Activated T-cell treated with anti-CD3 and anti-CD28 coated beads, Interleukin-2, amount 50 U/mL, for 24 hours (primary cell): ENCODE measurements around the gene PLGRKT.
"Not testable (repeated sequence)": the region's sequence is repeated elsewhere in the genome, so short reads cannot be mapped to it uniquely, and the experiment has no call there.

Source experiments
- DNase-seq: peaks from one replicate; pipeline ENCODE4 v3.0.0-alpha.2; 2020
- H3K27ac Mint-ChIP-seq: 2 replicates; pipeline ENCODE4 v1.8.0; 2020; ENCODE audit warnings: mild to moderate bottlenecking, mixed read lengths
- H3K27me3 Mint-ChIP-seq: 2 replicates; pipeline ENCODE4 v1.8.0; 2020; ENCODE audit warnings: mixed read lengths
- H3K36me3 Mint-ChIP-seq: 2 replicates; pipeline ENCODE4 v1.8.0; 2020; ENCODE audit warnings: low read depth, mixed read lengths
- H3K4me1 Mint-ChIP-seq: 2 replicates; pipeline ENCODE4 v1.8.0; 2020; ENCODE audit warnings: low read depth, mixed read lengths
- H3K4me3 Mint-ChIP-seq: 2 replicates; pipeline ENCODE4 v1.8.0; 2020; ENCODE audit warnings: mild to moderate bottlenecking, moderate library complexity, mixed read lengths
- H3K9me3 Mint-ChIP-seq: 2 replicates; pipeline ENCODE4 v1.8.0; 2020; ENCODE audit warnings: mixed read lengths

The PLGRKT gene

GRCh38 chr9:5429873-5430564 lies 7.7 kb downstream of the PLGRKT start:
- Mint-ChIP-seq H3K36me3 (peaks cover 53% of the 10 kb centered on the region), H3K4me1 (peaks cover 15% of the 10 kb centered on the region), H3K27me3 (no peaks in the 10 kb centered on the region)

GRCh38 chr9:5428794-5429528 lies 8.8 kb downstream of the PLGRKT start:
- no peak for DNase-seq
- H3K27ac Mint-ChIP-seq: peak overlapping the region; percentile 8
- H3K4me3 Mint-ChIP-seq: no peak overlapping the region
- H3K36me3 Mint-ChIP-seq: peaks cover 47% of the 10 kb centered on the region
- H3K9me3 Mint-ChIP-seq: no peaks in the 10 kb centered on the region
- H3K27me3 Mint-ChIP-seq: no peaks in the 10 kb centered on the region
- H3K4me1 Mint-ChIP-seq: peaks cover 14% of the 10 kb centered on the region

More at GRCh38 chr9:5429873-5430564, 7.7 kb downstream of the PLGRKT start:
- H3K4me3 Mint-ChIP-seq: no peak overlapping the region
- no peak for DNase-seq
- no peaks in the 10 kb centered on the region for H3K9me3 Mint-ChIP-seq
- H3K27ac Mint-ChIP-seq: no peak overlapping the region

- H3K4me1 Mint-ChIP-seq: peaks cover 14% of the 10 kb centered on the region
- H3K36me3 Mint-ChIP-seq: peaks cover 41% of the 10 kb centered on the region
- H3K4me3 Mint-ChIP-seq: no peak overlapping the region
- no peak for DNase-seq
- no peaks in the 10 kb centered on the region for H3K27me3 Mint-ChIP-seq
- H3K27ac Mint-ChIP-seq: no peak overlapping the region
- no peaks in the 10 kb centered on the region for H3K9me3 Mint-ChIP-seq
Measured at GRCh38 chr9:5428172-5428571, 9.6 kb downstream of the PLGRKT start.

GRCh38 chr9:5427005-5427404 lies 10.7 kb downstream of the PLGRKT start:
- no peaks in the 10 kb centered on the region for H3K9me3 Mint-ChIP-seq
- H3K36me3 Mint-ChIP-seq: peaks cover 29% of the 10 kb centered on the region
- H3K4me1 Mint-ChIP-seq: peaks cover 13% of the 10 kb centered on the region
- H3K27me3 Mint-ChIP-seq: no peaks in the 10 kb centered on the region
- no peak for DNase-seq
- no peak overlapping the region for H3K27ac Mint-ChIP-seq
- H3K4me3 Mint-ChIP-seq: no peak overlapping the region

- Mint-ChIP-seq H3K36me3 (peaks cover 11% of the 10 kb centered on the region), H3K27me3 (no peaks in the 10 kb centered on the region), H3K27ac (no peak overlapping the region), H3K4me3 (no peak overlapping the region), H3K9me3 (no peaks in the 10 kb centered on the region), H3K4me1 (peaks cover 14% of the 10 kb centered on the region)
- DNase-seq: no peak
Measured at GRCh38 chr9:5425006-5425628, 12.6 kb downstream of the PLGRKT start.

- H3K36me3 Mint-ChIP-seq: peaks cover 25% of the 10 kb centered on the region
- no peaks in the 10 kb centered on the region for H3K9me3 Mint-ChIP-seq
- DNase-seq: no peak
- H3K27me3 Mint-ChIP-seq: no peaks in the 10 kb centered on the region
- no peak overlapping the region for H3K27ac Mint-ChIP-seq
- peaks cover 7% of the 10 kb centered on the region for H3K4me1 Mint-ChIP-seq
- H3K4me3 Mint-ChIP-seq: no peak overlapping the region
Measured at GRCh38 chr9:5422276-5422675, 15.4 kb downstream of the PLGRKT start.

- no peak overlapping the region for H3K27ac Mint-ChIP-seq
- H3K27me3 Mint-ChIP-seq: no peaks in the 10 kb centered on the region
- H3K4me1 Mint-ChIP-seq: peaks cover 8% of the 10 kb centered on the region
- no peak overlapping the region for H3K4me3 Mint-ChIP-seq
- no peak for DNase-seq
- H3K9me3 Mint-ChIP-seq: no peaks in the 10 kb centered on the region
- peaks cover 26% of the 10 kb centered on the region for H3K36me3 Mint-ChIP-seq
Measured at GRCh38 chr9:5421163-5421562, 16.6 kb downstream of the PLGRKT start.

GRCh38 chr9:5419987-5420386 lies 17.7 kb downstream of the PLGRKT start:
- peaks cover 7% of the 10 kb centered on the region for H3K4me1 Mint-ChIP-seq
- no peak overlapping the region for H3K4me3 Mint-ChIP-seq
- peaks cover 33% of the 10 kb centered on the region for H3K36me3 Mint-ChIP-seq
- DNase-seq: no peak
- H3K27me3 Mint-ChIP-seq: no peaks in the 10 kb centered on the region
- peak overlapping the region; percentile 28 for H3K27ac Mint-ChIP-seq
- no peaks in the 10 kb centered on the region for H3K9me3 Mint-ChIP-seq

- DNase-seq: no peak
- Mint-ChIP-seq H3K36me3 (peaks cover 47% of the 10 kb centered on the region), H3K4me3 (no peak overlapping the region), H3K27me3 (no peaks in the 10 kb centered on the region), H3K9me3 (peaks cover 3% of the 10 kb centered on the region), H3K4me1 (peaks cover 7% of the 10 kb centered on the region), H3K27ac (no peak overlapping the region)
Measured at GRCh38 chr9:5418481-5418880, 19.2 kb downstream of the PLGRKT start.

- Mint-ChIP-seq H3K27me3 (no peaks in the 10 kb centered on the region), H3K4me1 (peaks cover 7% of the 10 kb centered on the region), H3K9me3 (peaks cover 9% of the 10 kb centered on the region), H3K36me3 (peaks cover 60% of the 10 kb centered on the region), H3K27ac (no peak overlapping the region), H3K4me3 (no peak overlapping the region)
- no peak for DNase-seq
Measured at GRCh38 chr9:5416953-5417352, 20.8 kb downstream of the PLGRKT start.

- DNase-seq: no peak
- Mint-ChIP-seq H3K4me1 (peaks cover 18% of the 10 kb centered on the region), H3K36me3 (peaks cover 65% of the 10 kb centered on the region), H3K27me3 (no peaks in the 10 kb centered on the region), H3K27ac (no peak overlapping the region), H3K4me3 (no peak overlapping the region), H3K9me3 (peaks cover 35% of the 10 kb centered on the region)
Measured at GRCh38 chr9:5408596-5408995, 29.1 kb downstream of the PLGRKT start.

- Mint-ChIP-seq H3K4me3 (no peak overlapping the region), H3K27me3 (no peaks in the 10 kb centered on the region), H3K36me3 (peaks cover 16% of the 10 kb centered on the region), H3K27ac (peak overlapping the region; percentile 20), H3K9me3 (peaks cover 10% of the 10 kb centered on the region), H3K4me1 (peaks cover 29% of the 10 kb centered on the region)
- DNase-seq: no peak
Measured at GRCh38 chr9:5402217-5402616, 35.5 kb downstream of the PLGRKT start.

GRCh38 chr9:5397547-5397946 lies 40.2 kb downstream of the PLGRKT start:
- H3K27ac Mint-ChIP-seq, H3K4me3 Mint-ChIP-seq, H3K9me3 Mint-ChIP-seq, H3K36me3 Mint-ChIP-seq, DNase-seq, H3K4me1 Mint-ChIP-seq, H3K27me3 Mint-ChIP-seq: not testable (repeated sequence)

GRCh38 chr9:5395428-5395827 lies 42.3 kb downstream of the PLGRKT start:
- H3K27me3 Mint-ChIP-seq: no peaks in the 10 kb centered on the region
- H3K4me3 Mint-ChIP-seq: no peak overlapping the region
- H3K9me3 Mint-ChIP-seq: no peaks in the 10 kb centered on the region
- no peak for DNase-seq
- H3K27ac Mint-ChIP-seq: no peak overlapping the region
- no peaks in the 10 kb centered on the region for H3K36me3 Mint-ChIP-seq
- peaks cover 4% of the 10 kb centered on the region for H3K4me1 Mint-ChIP-seq

GRCh38 chr9:5393976-5394375 lies 43.7 kb downstream of the PLGRKT start:
- not testable (repeated sequence) for H3K4me3 Mint-ChIP-seq, H3K27ac Mint-ChIP-seq, H3K27me3 Mint-ChIP-seq, H3K36me3 Mint-ChIP-seq, H3K9me3 Mint-ChIP-seq, DNase-seq
- H3K4me1 Mint-ChIP-seq: peaks cover 15% of the 10 kb centered on the region
